Activated T-helper 1 cell treated with anti-CD3 and anti-CD28 coated beads, Interleukin-12 subunit alpha, Interleukin-12 subunit beta, Interleukin-2, Interleukin-4 antibody, amounts not matched to agents 30 ng/mL and 10 ng/mL and 1 ng/mL, durations not matched to agents 14 hours and 24 hours and 36 hours (primary cell): Measurements from ENCODE around the gene ODAD4. TPM values are rescaled to one million over a fixed set of nuclear protein-coding genes. Genes with fewer than 3 reads are reported as not detected.
A peak's percentile ranks its signal among the peaks of the same experiment; 100 is the strongest.
"Not testable (repeated sequence)": the region's sequence is repeated elsewhere in the genome, so short reads cannot be mapped to it uniquely, and the experiment has no call there.

ENCODE experiments used
- DNase-seq: peaks from one replicate; pipeline ENCODE4 v3.0.0; 2021; ENCODE audit warnings: low spot score
- H3K27ac Mint-ChIP-seq: one replicate; pipeline ENCODE4 v1.8.0; 2021; ENCODE audit warnings: mild to moderate bottlenecking, mixed read lengths
- H3K27me3 Mint-ChIP-seq: one replicate; pipeline ENCODE4 v1.8.0; 2022; ENCODE audit warnings: mild to moderate bottlenecking, moderate library complexity, mixed read lengths; ENCODE audit not compliant: insufficient read depth
- H3K36me3 Mint-ChIP-seq: one replicate; pipeline ENCODE4 v1.8.0; 2021; ENCODE audit warnings: low read depth, mixed read lengths
- H3K4me1 Mint-ChIP-seq: one replicate; pipeline ENCODE4 v1.8.0; 2021; ENCODE audit warnings: low read depth, mixed read lengths
- H3K4me3 Mint-ChIP-seq: one replicate; pipeline ENCODE4 v1.8.0; 2021; ENCODE audit warnings: mild to moderate bottlenecking, moderate library complexity, mixed read lengths
- H3K9me3 Mint-ChIP-seq: one replicate; pipeline ENCODE4 v1.8.0; 2021; ENCODE audit warnings: mixed read lengths
- intact Hi-C: fragments of 100-400 bp; cut with micrococcal nuclease; formaldehyde crosslinking; loops from one replicate; pipeline ENCODE4 v1.15.1; 2024
- total RNA-seq: library from RNA; stranded (reverse); gene quantifications from 2 replicates; pipeline ENCODE4 v1.2.3, GENCODE V29; 2022

Gene ODAD4
- total RNA-seq, 1 donor from 2014 or later, result 0.39 TPM

DNA sequence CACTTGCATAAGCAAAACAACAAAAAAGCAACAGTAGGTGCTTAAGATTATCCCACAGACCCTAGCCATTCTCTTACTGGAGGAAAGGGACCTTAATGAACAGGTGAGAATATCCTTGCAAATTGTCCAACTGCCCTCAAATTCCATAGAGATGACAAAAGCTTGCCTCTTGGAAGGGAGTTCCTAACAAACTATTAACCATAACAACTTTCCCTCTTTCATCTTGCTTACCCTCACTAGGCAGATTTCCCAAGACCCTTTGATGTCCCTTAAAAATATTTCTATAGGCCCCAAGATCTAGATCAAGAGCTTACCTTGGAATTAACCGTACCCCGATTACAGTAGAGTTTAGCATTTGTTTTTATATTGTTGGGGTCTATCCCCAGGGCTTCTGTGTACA is 58.0 kb downstream of the ODAD4 start:
- H3K27me3 Mint-ChIP-seq, result no peaks in the 10 kb centered on the region
- no peak for DNase-seq
- no peaks in the 10 kb centered on the region for H3K4me1 Mint-ChIP-seq
- no peak overlapping the region for H3K27ac Mint-ChIP-seq
- intact Hi-C loops, result no loop called here
- peaks cover 56% of the 10 kb centered on the region for H3K36me3 Mint-ChIP-seq
- H3K4me3 Mint-ChIP-seq, result no peak overlapping the region
- no peaks in the 10 kb centered on the region for H3K9me3 Mint-ChIP-seq

- DNase-seq, result no peak
- no peaks in the 10 kb centered on the region for H3K9me3 Mint-ChIP-seq
- no peaks in the 10 kb centered on the region for H3K27me3 Mint-ChIP-seq
- peaks cover 53% of the 10 kb centered on the region for H3K36me3 Mint-ChIP-seq
- H3K4me3 Mint-ChIP-seq, result no peak overlapping the region
- intact Hi-C loops, result no loop called here
- H3K4me1 Mint-ChIP-seq, result no peaks in the 10 kb centered on the region
- no peak overlapping the region for H3K27ac Mint-ChIP-seq
These were observed 59.4 kb downstream of the ODAD4 start for GRCh38 chr17:41989702-41990419.

- Mint-ChIP-seq H3K9me3 (no peaks in the 10 kb centered on the region), H3K27ac (no peak overlapping the region), H3K36me3 (peaks cover 57% of the 10 kb centered on the region), H3K27me3 (no peaks in the 10 kb centered on the region), H3K4me1 (peaks cover 14% of the 10 kb centered on the region), H3K4me3 (no peak overlapping the region)
- no peak for DNase-seq
- intact Hi-C loops, result no loop called here
These were observed 62.2 kb downstream of the ODAD4 start for GRCh38 chr17:41992576-41992975.

DNA sequence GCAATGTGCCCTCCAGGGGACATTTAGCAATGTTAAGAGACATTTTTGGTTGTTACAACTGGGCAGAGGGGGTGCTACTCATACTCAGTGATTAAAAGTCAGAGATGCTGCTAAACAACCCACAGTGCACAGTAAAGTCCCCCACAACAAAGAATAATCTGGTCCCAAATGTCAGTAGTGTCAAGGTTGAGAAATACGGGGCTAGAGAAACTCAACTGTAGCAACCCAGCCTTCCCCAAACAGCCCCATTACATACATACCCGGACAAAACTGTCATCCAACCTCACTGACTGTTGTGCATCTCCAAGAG is 66.4 kb downstream of the ODAD4 start:
- H3K4me3 Mint-ChIP-seq, result no peak overlapping the region

DNA sequence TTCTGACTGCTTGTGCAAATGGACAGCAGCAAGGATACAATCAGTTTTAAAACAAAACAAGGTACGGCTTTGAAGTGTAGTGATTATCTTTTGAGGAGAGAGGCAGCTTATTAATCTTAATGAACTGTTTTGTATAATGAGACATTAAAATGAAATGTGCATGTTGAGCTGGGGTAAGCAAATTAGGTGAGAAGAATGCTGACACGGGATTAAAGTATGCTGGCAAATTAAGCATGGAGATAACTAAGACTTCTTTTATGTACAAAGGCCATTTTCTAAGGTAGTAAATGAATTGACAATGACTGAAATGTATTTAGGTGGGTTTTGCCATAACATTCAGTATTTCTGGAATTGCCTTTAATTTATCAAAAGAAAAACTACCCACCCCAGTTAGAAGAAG is 68.1 kb downstream of the ODAD4 start:
- no peak overlapping the region for H3K27ac Mint-ChIP-seq
- no peak overlapping the region for H3K4me3 Mint-ChIP-seq
- peaks cover 41% of the 10 kb centered on the region for H3K4me1 Mint-ChIP-seq
- peaks cover 46% of the 10 kb centered on the region for H3K36me3 Mint-ChIP-seq
- DNase-seq, result no peak
- no peaks in the 10 kb centered on the region for H3K27me3 Mint-ChIP-seq
- H3K9me3 Mint-ChIP-seq, result no peaks in the 10 kb centered on the region
- intact Hi-C loops, result no loop called here

More for the DNA sequence above, 66.4 kb downstream of the ODAD4 start:
- peaks cover 44% of the 10 kb centered on the region for H3K36me3 Mint-ChIP-seq
- no peak overlapping the region for H3K27ac Mint-ChIP-seq
- no peak for DNase-seq
- intact Hi-C loops, result no loop called here
- no peaks in the 10 kb centered on the region for H3K9me3 Mint-ChIP-seq
- H3K4me1 Mint-ChIP-seq, result peaks cover 27% of the 10 kb centered on the region
- no peaks in the 10 kb centered on the region for H3K27me3 Mint-ChIP-seq

DNA sequence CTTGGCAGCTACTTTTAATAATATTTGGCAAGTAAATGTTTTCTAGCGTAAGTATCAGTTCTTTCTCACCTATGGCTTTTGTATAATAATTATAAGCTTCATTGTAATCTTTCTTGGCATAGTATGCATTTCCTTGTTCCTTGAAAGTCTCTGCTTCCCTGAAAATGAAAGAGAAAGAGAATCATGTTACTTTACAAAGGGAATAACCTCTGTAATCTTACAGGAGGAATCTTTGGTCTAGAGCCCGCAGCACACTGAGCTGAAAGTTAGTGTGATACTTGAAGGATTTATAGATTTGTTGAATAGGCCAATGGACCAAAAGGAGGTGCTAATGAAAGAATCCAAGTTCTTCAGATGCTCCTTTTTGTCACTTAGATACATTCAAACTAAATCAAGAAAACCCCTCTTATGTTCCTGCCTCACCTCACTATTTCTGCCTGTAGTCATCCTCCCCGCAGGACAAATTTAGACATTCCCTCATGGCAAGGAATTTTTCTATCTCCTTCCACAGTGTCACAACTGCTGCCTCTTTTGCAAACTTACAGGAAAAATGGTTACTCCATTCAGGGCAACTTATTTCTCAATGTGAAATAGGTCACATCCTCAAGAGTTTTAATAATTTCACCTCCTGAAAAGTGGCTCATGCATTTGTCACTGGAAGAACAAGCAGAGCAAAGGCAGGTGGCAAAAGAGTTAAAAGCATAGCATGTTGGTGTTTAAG is 70.2 kb downstream of the ODAD4 start:
- H3K36me3 Mint-ChIP-seq, result peaks cover 37% of the 10 kb centered on the region
- DNase-seq, result no peak
- H3K27me3 Mint-ChIP-seq, result no peaks in the 10 kb centered on the region
- H3K9me3 Mint-ChIP-seq, result no peaks in the 10 kb centered on the region
- H3K4me3 Mint-ChIP-seq, result no peak overlapping the region
- no peak overlapping the region for H3K27ac Mint-ChIP-seq
- intact Hi-C loops, result no loop called here
- peaks cover 48% of the 10 kb centered on the region for H3K4me1 Mint-ChIP-seq

DNA sequence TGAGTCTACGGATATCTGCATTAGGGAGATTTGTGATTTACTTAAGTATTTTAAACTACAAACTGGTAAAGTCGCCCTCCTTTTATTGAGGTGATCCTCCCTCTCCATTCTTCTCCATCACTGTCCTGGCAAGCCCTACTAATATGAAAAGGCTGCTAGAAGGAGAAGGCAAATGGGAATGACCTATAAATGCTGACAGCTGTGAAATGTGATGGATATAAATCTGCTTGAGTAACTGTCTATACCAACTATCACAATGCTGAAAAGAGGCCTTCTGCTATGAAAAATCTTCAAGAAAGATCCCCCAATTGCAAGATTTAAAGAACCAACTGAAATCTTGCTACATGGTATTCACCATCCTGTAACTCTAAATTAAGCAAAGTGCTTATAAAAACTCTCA is 71.3 kb downstream of the ODAD4 start:
- H3K27me3 Mint-ChIP-seq, result no peaks in the 10 kb centered on the region
- H3K9me3 Mint-ChIP-seq, result no peaks in the 10 kb centered on the region
- no peak overlapping the region for H3K4me3 Mint-ChIP-seq
- no peak overlapping the region for H3K27ac Mint-ChIP-seq
- no peak for DNase-seq
- H3K4me1 Mint-ChIP-seq, result peaks cover 38% of the 10 kb centered on the region
- peaks cover 27% of the 10 kb centered on the region for H3K36me3 Mint-ChIP-seq
- intact Hi-C loops, result no loop called here

- Mint-ChIP-seq H3K27ac (no peak overlapping the region), H3K4me3 (no peak overlapping the region)
These were observed 71.9 kb downstream of the ODAD4 start for GRCh38 chr17:42002175-42002791.

GRCh38 chr17:42002792-42003301 is 72.4 kb downstream of the ODAD4 start:
- no peaks in the 10 kb centered on the region for H3K9me3 Mint-ChIP-seq
- intact Hi-C loops, result no loop called here
- peaks cover 24% of the 10 kb centered on the region for H3K36me3 Mint-ChIP-seq
- no peaks in the 10 kb centered on the region for H3K27me3 Mint-ChIP-seq
- DNase-seq, result no peak
- H3K27ac Mint-ChIP-seq, result no peak overlapping the region
- peaks cover 34% of the 10 kb centered on the region for H3K4me1 Mint-ChIP-seq
- H3K4me3 Mint-ChIP-seq, result no peak overlapping the region

More at GRCh38 chr17:42002175-42002791, 71.9 kb downstream of the ODAD4 start:
- peaks cover 34% of the 10 kb centered on the region for H3K4me1 Mint-ChIP-seq
- DNase-seq, result no peak
- intact Hi-C loops, result no loop called here
- H3K36me3 Mint-ChIP-seq, result peaks cover 26% of the 10 kb centered on the region
- H3K9me3 Mint-ChIP-seq, result no peaks in the 10 kb centered on the region
- H3K27me3 Mint-ChIP-seq, result no peaks in the 10 kb centered on the region

DNA sequence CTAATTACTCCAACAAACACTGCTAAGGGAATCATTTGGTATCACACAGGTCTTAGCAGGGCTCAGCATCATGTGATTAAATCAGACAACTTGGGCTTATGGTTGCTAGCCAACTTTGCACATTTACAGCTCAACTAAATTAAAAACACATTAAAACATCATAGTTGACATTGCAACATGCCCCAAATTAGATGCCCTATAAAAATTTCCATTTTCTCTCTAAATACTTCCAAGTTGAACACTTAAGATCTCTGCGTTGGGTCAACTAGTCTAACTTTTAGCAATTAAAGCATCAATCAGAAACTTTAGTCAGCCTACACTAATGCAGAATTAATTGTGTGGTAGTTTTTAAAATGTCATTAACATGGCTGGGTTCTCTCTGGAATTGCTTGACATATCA is 74.7 kb downstream of the ODAD4 start:
- Mint-ChIP-seq H3K36me3 (peaks cover 20% of the 10 kb centered on the region), H3K27ac (no peak overlapping the region), H3K27me3 (no peaks in the 10 kb centered on the region), H3K4me3 (no peak overlapping the region), H3K9me3 (no peaks in the 10 kb centered on the region), H3K4me1 (peaks cover 34% of the 10 kb centered on the region)
- no peak for DNase-seq
- intact Hi-C loops, result no loop called here

DNA sequence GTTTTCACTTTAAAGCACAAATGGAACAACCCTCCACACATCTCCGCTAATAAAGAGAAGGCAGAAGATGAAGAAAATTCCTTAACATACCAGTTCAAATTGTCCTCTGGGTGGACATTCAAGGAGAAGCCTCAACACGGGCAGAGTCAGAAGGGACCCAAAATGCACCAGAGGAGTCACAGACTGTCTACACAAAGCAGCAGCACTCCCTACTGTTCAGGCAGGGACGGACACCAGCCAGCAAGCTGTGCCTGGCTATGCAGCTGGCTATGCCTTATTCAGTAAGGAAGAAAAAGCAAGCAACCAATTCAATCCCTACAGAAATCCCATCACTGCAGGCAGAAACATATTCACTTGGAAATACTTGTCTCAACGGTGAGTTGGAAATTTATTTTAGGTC is 78.8 kb downstream of the ODAD4 start:
- intact Hi-C loops, result no loop called here
- peaks cover 10% of the 10 kb centered on the region for H3K36me3 Mint-ChIP-seq

GRCh38 chr17:42010266-42010680 is 79.9 kb downstream of the ODAD4 start:
- H3K4me3 Mint-ChIP-seq, DNase-seq, H3K27ac Mint-ChIP-seq, H3K9me3 Mint-ChIP-seq, intact Hi-C loops, H3K27me3 Mint-ChIP-seq: not testable (repeated sequence)
- Mint-ChIP-seq H3K36me3 (peaks cover 10% of the 10 kb centered on the region), H3K4me1 (peaks cover 27% of the 10 kb centered on the region)

More for the DNA sequence above, 78.8 kb downstream of the ODAD4 start:
- peaks cover 30% of the 10 kb centered on the region for H3K4me1 Mint-ChIP-seq
- no peaks in the 10 kb centered on the region for H3K9me3 Mint-ChIP-seq
- H3K27me3 Mint-ChIP-seq, result no peaks in the 10 kb centered on the region
- no peak for DNase-seq
- H3K27ac Mint-ChIP-seq, result peak overlapping the region; percentile 10
- no peak overlapping the region for H3K4me3 Mint-ChIP-seq

- no peak for DNase-seq
- peaks cover 32% of the 10 kb centered on the region for H3K4me1 Mint-ChIP-seq
- H3K4me3 Mint-ChIP-seq, result no peak overlapping the region
- H3K9me3 Mint-ChIP-seq, result no peaks in the 10 kb centered on the region
- no peaks in the 10 kb centered on the region for H3K27me3 Mint-ChIP-seq
- H3K27ac Mint-ChIP-seq, result peak overlapping the region; percentile 11
- intact Hi-C loops, result no loop called here
- peaks cover 12% of the 10 kb centered on the region for H3K36me3 Mint-ChIP-seq
These were observed 80.6 kb downstream of the ODAD4 start for GRCh38 chr17:42010898-42011516.
